Measurements from ENCODE around the gene KCNJ1.

Gene KCNJ1

GRCh38 chr11:128904303-128904655, 37.2 kb upstream of the KCNJ1 start:
- no peak for DNase-seq (ENCODE audit: low read depth)
- H3K4me3 ChIP-seq (ENCODE audit: low read depth, low read length): no peak overlapping the region
- TF ChIP-seq CTCF (IDR thresholded peaks at IDR 0.05; ENCODE audit: low read depth, low read length) (no peak), MYC (IDR thresholded peaks at IDR 0.05; ENCODE audit: low read depth, low read length) (no peak)

GRCh38 chr11:128903248-128904061, 36.4 kb upstream of the KCNJ1 start:
- no peak overlapping the region for H3K4me3 ChIP-seq (ENCODE audit: low read depth, low read length)
- DNase-seq (ENCODE audit: low read depth): peak; percentile 76
- peak; percentile 39; the same call in 1 of the 2 replicates for TF ChIP-seq MAX (IDR thresholded peaks at IDR 0.05; ENCODE audit: low read depth, low read length)
- no peak for TF ChIP-seq POLR2A (IDR thresholded peaks at IDR 0.05; ENCODE audit: extremely low read depth, insufficient read length)
- no peak for TF ChIP-seq CTCF (IDR thresholded peaks at IDR 0.05; ENCODE audit: low read depth, low read length)

- DNase-seq (ENCODE audit: low read depth): no peak
- no peak for TF ChIP-seq MYC (IDR thresholded peaks at IDR 0.05; ENCODE audit: low read depth, low read length)
- TF ChIP-seq MAX (IDR thresholded peaks at IDR 0.05; ENCODE audit: low read depth, low read length): no peak
- TF ChIP-seq CTCF (IDR thresholded peaks at IDR 0.05; ENCODE audit: low read depth, low read length): no peak
- no peak for TF ChIP-seq POLR2A (IDR thresholded peaks at IDR 0.05; ENCODE audit: extremely low read depth, insufficient read length)
- H3K4me3 ChIP-seq (ENCODE audit: low read depth, low read length): no peak overlapping the region
Measured at GRCh38 chr11:128902515-128903066, 35.5 kb upstream of the KCNJ1 start.

GRCh38 chr11:128901653-128902514, 34.8 kb upstream of the KCNJ1 start:
- TF ChIP-seq CTCF (IDR thresholded peaks at IDR 0.05; ENCODE audit: low read depth, low read length) (no peak), MAX (IDR thresholded peaks at IDR 0.05; ENCODE audit: low read depth, low read length) (no peak), MYC (IDR thresholded peaks at IDR 0.05; ENCODE audit: low read depth, low read length) (no peak), POLR2A (IDR thresholded peaks at IDR 0.05; ENCODE audit: extremely low read depth, insufficient read length) (no peak)
- no peak overlapping the region for H3K4me3 ChIP-seq (ENCODE audit: low read depth, low read length)
- no peak for DNase-seq (ENCODE audit: low read depth)

GRCh38 chr11:128900468-128900867, 33.4 kb upstream of the KCNJ1 start:
- no peak for DNase-seq (ENCODE audit: low read depth)
- H3K4me3 ChIP-seq (ENCODE audit: low read depth, low read length): no peak overlapping the region
- no peak for TF ChIP-seq MYC (IDR thresholded peaks at IDR 0.05; ENCODE audit: low read depth, low read length)
- TF ChIP-seq POLR2A (IDR thresholded peaks at IDR 0.05; ENCODE audit: extremely low read depth, insufficient read length): no peak
- TF ChIP-seq CTCF (IDR thresholded peaks at IDR 0.05; ENCODE audit: low read depth, low read length): no peak
- TF ChIP-seq MAX (IDR thresholded peaks at IDR 0.05; ENCODE audit: low read depth, low read length): no peak
